Measurements from ENCODE around the gene ETS2. TPM values are rescaled to one million over a fixed set of nuclear protein-coding genes. Genes with fewer than 3 reads are reported as not detected.
A peak's percentile ranks its signal among the peaks of the same experiment; 100 is the strongest.

The ETS2 gene
- total RNA-seq, 1 experiment from 2014 or later, result 127 TPM

GRCh38 chr21:38834725-38835124 lies 29.0 kb downstream of the ETS2 start:
- ATAC-seq (no peak), DNase-seq (no peak)
- ChIA-PET CTCF (no interaction called here), POLR2A (ENCODE audit: unreplicated experiment) (no interaction called here)
- Histone ChIP-seq H4K20me1 (ENCODE audit: low read length) (no peaks in the 10 kb centered on the region), H3K27ac (ENCODE audit: low read length) (no peak overlapping the region), H3F3A (ENCODE audit: low read length, unreplicated experiment) (peaks cover 8% of the 10 kb centered on the region), H3K27me3 (ENCODE audit: low read length) (no peaks in the 10 kb centered on the region), H3K79me2 (ENCODE audit: low read length) (no peaks in the 10 kb centered on the region), H3K9me3 (ENCODE audit: low read length) (no peaks in the 10 kb centered on the region), H3K4me2 (ENCODE audit: low read length) (no peak overlapping the region), H2AFZ (ENCODE audit: low read length) (no peak overlapping the region), H3K9ac (ENCODE audit: low read length) (no peak overlapping the region), H3K9me2 (replicated peaks; ENCODE audit: low read length) (no peaks in the 10 kb centered on the region), H3K4me1 (ENCODE audit: insufficient read depth, low read length) (peaks cover 35% of the 10 kb centered on the region), H3K36me3 (ENCODE audit: low read depth, low read length) (no peaks in the 10 kb centered on the region), H3K4me3 (ENCODE audit: low read length) (no peak overlapping the region)
- intact Hi-C loops (cut with micrococcal nuclease), result no loop called here
- BruUV-seq (replicated peaks), result no TSS peak
- TF ChIP-seq EZH2 (IDR thresholded peaks at IDR 0.05; ENCODE audit: low read length, unreplicated experiment), result no peak
- TF ChIP-seq EZH2phosphoT487 (IDR thresholded peaks at IDR 0.05; ENCODE audit: borderline replicate concordance, low read length), result no peak
- TF ChIP-seq CTCF (conservative IDR thresholded peaks at IDR 0.05; ENCODE audit: low read depth, low read length), result no peak

GRCh38 chr21:38837806-38838461 lies 32.2 kb downstream of the ETS2 start:
- H3K9me2 ChIP-seq (replicated peaks; ENCODE audit: low read length), result no peaks in the 10 kb centered on the region
- H3K36me3 ChIP-seq (ENCODE audit: low read depth, low read length), result no peaks in the 10 kb centered on the region
- no peak overlapping the region; the same call in 1 of the 2 replicates for H3K4me2 ChIP-seq (ENCODE audit: low read length)
- H2AFZ ChIP-seq (ENCODE audit: low read length), result no peak overlapping the region
- no peaks in the 10 kb centered on the region for H3K27me3 ChIP-seq (ENCODE audit: low read length)
- TF ChIP-seq EZH2 (IDR thresholded peaks at IDR 0.05; ENCODE audit: low read length, unreplicated experiment) (no peak), EZH2phosphoT487 (IDR thresholded peaks at IDR 0.05; ENCODE audit: borderline replicate concordance, low read length) (no peak), CTCF (conservative IDR thresholded peaks at IDR 0.05; ENCODE audit: low read depth, low read length) (no peak)
- H3K79me2 ChIP-seq (ENCODE audit: low read length), result no peaks in the 10 kb centered on the region
- DNase-seq, result no peak
- no peak overlapping the region for H3K4me3 ChIP-seq (ENCODE audit: low read length)
- H3K27ac ChIP-seq (ENCODE audit: low read length), result peak overlapping the region; percentile 85
- no peaks in the 10 kb centered on the region for H4K20me1 ChIP-seq (ENCODE audit: low read length)
- CTCF ChIA-PET, result no interaction called here
- peak overlapping the region; percentile 48; the same call in 1 of the 2 replicates for H3K9ac ChIP-seq (ENCODE audit: low read length)
- intact Hi-C loops (cut with micrococcal nuclease), result no loop called here
- no peaks in the 10 kb centered on the region for H3K9me3 ChIP-seq (ENCODE audit: low read length)
- BruUV-seq (replicated peaks), result no TSS peak
- no peak for ATAC-seq
- POLR2A ChIA-PET (ENCODE audit: unreplicated experiment), result no interaction called here
- H3K4me1 ChIP-seq (ENCODE audit: insufficient read depth, low read length), result peaks cover 30% of the 10 kb centered on the region
- H3F3A ChIP-seq (ENCODE audit: low read length, unreplicated experiment), result peaks cover 12% of the 10 kb centered on the region
